Fibroblast of mammary gland (primary cell): ENCODE measurements around the gene CSNK1E.

Experiments
- DNase-seq: peaks from one replicate; pipeline ENCODE4 v3.0.0-alpha.2; 2010; ENCODE audit warnings: low read depth
- H3K4me3 ChIP-seq: 2 replicates; pipeline ENCODE4 v1.5.1; 2011; ENCODE audit warnings: low read depth, mild to moderate bottlenecking, low read length, moderate library complexity; ENCODE audit not compliant: control insufficient read depth
- CTCF ChIP-seq: conservative IDR thresholded peaks from 2 replicates; pipeline ENCODE4 v1.5.1; 2011; ENCODE audit warnings: low read depth, low read length, inconsistent platforms; ENCODE audit not compliant: control insufficient read depth, insufficient read depth

The CSNK1E gene

GRCh38 chr22:38352436-38352835, 35.2 kb upstream of the CSNK1E start:
- DNase-seq = no peak

GRCh38 chr22:38350444-38351359, 33.5 kb upstream of the CSNK1E start:
- no peak for DNase-seq
- TF ChIP-seq CTCF = no peak
- H3K4me3 ChIP-seq = no peak overlapping the region

More at GRCh38 chr22:38352436-38352835, 35.2 kb upstream of the CSNK1E start:
- no peak for TF ChIP-seq CTCF
- no peak overlapping the region for H3K4me3 ChIP-seq

GRCh38 chr22:38348751-38349496, 31.7 kb upstream of the CSNK1E start:
- no peak for DNase-seq
- no peak for TF ChIP-seq CTCF

GRCh38 chr22:38347944-38348750, 30.9 kb upstream of the CSNK1E start:
- H3K4me3 ChIP-seq = no peak overlapping the region
- peak; percentile 42 for DNase-seq
- TF ChIP-seq CTCF = no peak

More at GRCh38 chr22:38348751-38349496, 31.7 kb upstream of the CSNK1E start:
- no peak overlapping the region for H3K4me3 ChIP-seq

GRCh38 chr22:38347181-38347943, 30.1 kb upstream of the CSNK1E start:
- no peak for DNase-seq
- H3K4me3 ChIP-seq = no peak overlapping the region
- no peak for TF ChIP-seq CTCF

DNA sequence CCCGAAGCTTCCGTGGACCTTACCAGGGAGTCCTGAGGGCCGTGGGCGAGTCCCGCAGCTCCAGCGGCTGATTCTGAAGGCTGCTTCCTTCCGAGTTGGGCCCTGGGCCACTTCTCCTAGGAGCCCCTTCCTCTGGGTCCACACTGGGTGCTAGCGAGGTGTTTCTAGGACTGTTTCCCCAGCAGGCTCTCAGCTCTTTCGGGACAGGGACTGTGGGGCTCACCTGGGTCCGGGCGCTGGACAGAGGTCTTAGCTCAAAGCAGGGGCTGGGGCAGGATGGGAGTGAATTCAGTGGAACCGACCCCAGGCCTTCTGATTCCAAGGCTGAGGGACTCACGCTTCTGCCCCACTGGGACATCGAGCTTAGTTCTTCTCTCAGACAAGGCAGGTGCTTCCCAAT, 29.3 kb upstream of the CSNK1E start:
- TF ChIP-seq CTCF = no peak
- no peak for DNase-seq
- H3K4me3 ChIP-seq = no peak overlapping the region
